DND-41 (cell line): ENCODE results near the gene PDCD11.

Experiments used
- CTCF ChIP-seq: IDR thresholded peaks from 2 replicates; pipeline ENCODE4 v1.5.1; 2012; ENCODE audit warnings: borderline replicate concordance, low read length, moderate library complexity, mild to moderate bottlenecking; ENCODE audit not compliant: poor library complexity, severe bottlenecking; ENCODE audit errors: extremely low read depth
- EZH2 ChIP-seq: IDR thresholded peaks from 3 replicates; pipeline ENCODE4 v1.6.1; 2012; ENCODE audit warnings: borderline replicate concordance, low read depth, mild to moderate bottlenecking, moderate library complexity, low read length, inconsistent platforms; ENCODE audit not compliant: severe bottlenecking

GRCh38 chr10:103450201-103450695 lies 53.8 kb downstream of the PDCD11 start:
- TF ChIP-seq CTCF (no peak), EZH2 (no peak)
